SK-N-SH (cell line): ENCODE data around the gene SRP54. TPM values are rescaled to one million over a fixed set of nuclear protein-coding genes. Genes with fewer than 3 reads are reported as not detected.

ENCODE experiments used
- CTCF ChIA-PET: fragments of 300-600, 350-600 bp; formaldehyde crosslinking; extraction: SDS; loops from one replicate; lab custom pipeline; 2021; lab: Yijun Ruan, JAX
- POLR2A ChIA-PET: fragments of 350-600 bp; sonication (Branson Sonifier 250); formaldehyde crosslinking; extraction: SDS; loops from one replicate; lab custom pipeline; 2020; ENCODE audit warnings: antibody characterized with exemption, inconsistent platforms; lab: Yijun Ruan, JAX
- DNase-seq: peaks from one replicate; pipeline ENCODE4 v3.0.0; 2012
- H2AFZ ChIP-seq: fragments of 200-600 bp; sonication (generic); 2 replicates; pipeline ENCODE4 v1.8.1; 2016; ENCODE audit warnings: antibody characterized with exemption, mild to moderate bottlenecking, low read depth
- H3F3A ChIP-seq: fragments of 200-600 bp; sonication (generic); replicated peaks from 2 replicates; pipeline ENCODE3; 2016; ENCODE audit warnings: antibody characterized with exemption, mild to moderate bottlenecking; ENCODE audit not compliant: insufficient read depth
- H3K27ac ChIP-seq, 2 experiments: fragments of 200-500 bp in 1 of 2; fragments of 200-600 bp in 1 of 2; sonication (Bioruptor generic) in 1 of 2; sonication (generic), shearing (Covaris generic) in 1 of 2; 2 replicates each; pipeline versions ENCODE4 v1.5.1 to v1.6.1; 2014 to 2016; ENCODE audit warnings: low read depth in 2 of 2, inconsistent platforms in 1 of 2, low read length in 1 of 2, mild to moderate bottlenecking in 1 of 2, mixed read lengths in 1 of 2
- H3K27me3 ChIP-seq: fragments of 200-600 bp; sonication (generic), shearing (Covaris generic); 2 replicates; pipeline ENCODE4 v1.6.1; 2016; ENCODE audit warnings: mixed run types; ENCODE audit not compliant: insufficient read depth
- H3K36me3 ChIP-seq, 2 experiments: fragments of 200-500 bp in 1 of 2; fragments of 200-600 bp in 1 of 2; sonication (Bioruptor generic) in 1 of 2; sonication (generic) in 1 of 2; replicated peaks in 1 of 2; 2 replicates each; pipeline versions ENCODE3 to v1.5.1; 2014 to 2016; ENCODE audit warnings: low read length in 1 of 2, mild to moderate bottlenecking in 1 of 2; ENCODE audit not compliant: insufficient read depth in 2 of 2, control insufficient read depth in 1 of 2
- H3K4me1 ChIP-seq, 2 experiments: fragments of 200-500 bp in 1 of 2; fragments of 200-600 bp in 1 of 2; sonication (Bioruptor generic) in 1 of 2; sonication (generic), shearing (Covaris generic) in 1 of 2; 2 replicates each; pipeline versions ENCODE4 v1.5.1 to v1.6.1; 2014 to 2016; ENCODE audit warnings: low read depth in 1 of 2, low read length in 1 of 2, mixed run types in 1 of 2; ENCODE audit not compliant: insufficient read depth in 2 of 2, control insufficient read depth in 1 of 2
- H3K4me2 ChIP-seq: fragments of 200-600 bp; sonication (generic), shearing (Covaris generic); 2 replicates; pipeline ENCODE4 v1.6.1; 2017; ENCODE audit warnings: mixed run types
- H3K4me3 ChIP-seq, 2 experiments: fragments of 200-500 bp in 1 of 2; fragments of 200-600 bp in 1 of 2; sonication (Bioruptor generic) in 1 of 2; sonication (generic), shearing (Covaris generic) in 1 of 2; 2 replicates each; pipeline versions ENCODE4 v1.5.1 to v1.8.1; 2014 to 2016; ENCODE audit warnings: low read depth in 2 of 2, inconsistent platforms in 1 of 2, low read length in 1 of 2, mild to moderate bottlenecking in 1 of 2, mixed read lengths in 1 of 2, moderate library complexity in 1 of 2
- H3K79me2 ChIP-seq: fragments of 200-600 bp; sonication (generic); 2 replicates; pipeline ENCODE4 v1.8.1; 2017; ENCODE audit warnings: mild to moderate bottlenecking; ENCODE audit not compliant: insufficient read depth
- H3K9ac ChIP-seq: fragments of 200-600 bp; sonication (generic); 2 replicates; pipeline ENCODE4 v1.6.1; 2017; ENCODE audit warnings: mixed run types
- H3K9me2 ChIP-seq: fragments of 200-600 bp; sonication (generic); 2 replicates; pipeline ENCODE4 v1.6.1; 2017; ENCODE audit warnings: mixed run types
- H3K9me3 ChIP-seq: fragments of 200-600 bp; sonication (generic); 2 replicates; pipeline ENCODE4 v1.6.1; 2017; ENCODE audit warnings: mixed run types, mild to moderate bottlenecking, moderate library complexity
- H4K20me1 ChIP-seq: fragments of 200-600 bp; sonication (generic); 2 replicates; pipeline ENCODE4 v1.6.1; 2017; ENCODE audit warnings: mild to moderate bottlenecking, mixed run types; ENCODE audit not compliant: insufficient read depth
- CHD2 ChIP-seq: fragments of 150-350 bp; IDR thresholded peaks from 2 replicates; pipeline ENCODE4 v1.6.1; 2018; ENCODE audit warnings: low read length; ENCODE audit not compliant: partially characterized antibody
- EP300 ChIP-seq, 2 experiments: IDR thresholded peaks; 2 replicates each; pipeline versions ENCODE4 v1.4.0 to v1.6.1; 2012; ENCODE audit warnings: borderline replicate concordance in 1 of 2, low read depth in 1 of 2, low read length in 1 of 2
- FOXM1 ChIP-seq: IDR thresholded peaks from 2 replicates; pipeline ENCODE4 v1.4.0; 2012; ENCODE audit warnings: low read depth, mild to moderate bottlenecking
- GATA2 ChIP-seq: sonication (generic); formaldehyde crosslinking; IDR thresholded peaks from 2 replicates; pipeline ENCODE4 v1.5.0; 2020; ENCODE audit warnings: mild to moderate bottlenecking, missing genetic modification reagents
- MEF2A ChIP-seq: IDR thresholded peaks from 2 replicates; pipeline ENCODE4 v1.4.0; 2012; ENCODE audit warnings: low read depth, borderline replicate concordance
- RAD21 ChIP-seq: IDR thresholded peaks from 2 replicates; pipeline ENCODE4 v1.6.1; 2012; ENCODE audit warnings: mild to moderate bottlenecking, low read length
- RXRA ChIP-seq: IDR thresholded peaks from 2 replicates; pipeline ENCODE4 v1.4.0; 2012; ENCODE audit warnings: low read depth, mild to moderate bottlenecking, borderline replicate concordance
- TAF1 ChIP-seq: IDR thresholded peaks from 2 replicates; pipeline ENCODE4 v1.6.1; 2012; ENCODE audit warnings: low read depth, mild to moderate bottlenecking, low read length, moderate library complexity, borderline replicate concordance
- TEAD4 ChIP-seq: IDR thresholded peaks from 2 replicates; pipeline ENCODE4 v1.4.0; 2012; ENCODE audit warnings: mild to moderate bottlenecking, borderline replicate concordance; ENCODE audit not compliant: insufficient read depth
- YY1 ChIP-seq: IDR thresholded peaks from 2 replicates; pipeline ENCODE4 v1.4.0; 2012; ENCODE audit warnings: low read depth, mild to moderate bottlenecking
- WGBS: methylation state at CpG from one replicate; pipeline ENCODE4 v1.1.6; 2017; ENCODE audit warnings: low lambda C conversion rate; 5-methylcytosine and 5-hydroxymethylcytosine counted together
- polyA plus RNA-seq, 3 experiments: library from polyadenylated mRNA; depleted of rRNA; stranded (reverse); fragments of >200 nt; gene quantifications; 2 replicates each; pipeline ENCODE4 v1.2.3, GENCODE V29; 2012
- TF ChIP-seq, protein P1 (sequence below): IDR thresholded peaks from 2 replicates; pipeline ENCODE4 v1.4.0; 2012; ENCODE audit warnings: low read depth, borderline replicate concordance
- TF ChIP-seq, protein P2 (sequence below): IDR thresholded peaks from 2 replicates; pipeline ENCODE4 v1.6.1; 2012; ENCODE audit warnings: mild to moderate bottlenecking, low read depth, low read length, moderate library complexity
- TF ChIP-seq, protein P3 (sequence below): fragments of 150-350 bp; IDR thresholded peaks from 2 replicates; pipeline ENCODE4 v1.6.1; 2017; ENCODE audit warnings: antibody characterized with exemption, low read length, low read depth, borderline replicate concordance

Gene SRP54
- polyA plus RNA-seq, 1 of the 3 experiments (the other 2 are of a cell fraction), result 39.5 TPM

DNA sequence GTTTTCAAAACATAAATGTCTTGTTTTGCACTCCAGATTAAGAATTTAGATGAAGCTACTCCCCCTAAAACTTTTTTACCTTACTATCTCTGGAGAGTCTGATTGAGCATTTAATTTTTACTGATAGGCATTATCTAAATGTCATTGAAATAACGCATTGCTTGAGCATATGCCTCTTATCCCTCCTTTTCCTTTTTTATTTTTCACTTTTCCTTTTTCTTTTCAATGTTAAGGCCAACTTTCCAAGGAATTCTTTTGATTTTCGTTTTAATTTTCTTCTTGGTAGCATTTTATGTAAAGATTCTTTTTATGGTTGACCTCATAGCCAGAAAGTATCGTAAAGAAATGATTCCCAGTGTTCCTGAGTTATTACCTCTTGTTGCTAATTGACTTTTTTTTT is 2.9 kb downstream of the SRP54 start:
- ChIA-PET POLR2A (no interaction called here), CTCF (no interaction called here)
- peaks cover 16% of the 10 kb centered on the region for H3F3A ChIP-seq
- WGBS, result 85% methylated on average over 3 of the region's 3 CpGs
- peaks cover 3 to 4% of the 10 kb centered on the region in 2 experiments for H3K36me3 ChIP-seq
- H3K4me2 ChIP-seq, result peak overlapping the region; percentile 89; the same call in 1 of the 2 replicates
- no peak for DNase-seq
- no peak overlapping the region for H3K27ac ChIP-seq
- H3K9me2 ChIP-seq, result no peaks in the 10 kb centered on the region
- H3K9me3 ChIP-seq, result no peaks in the 10 kb centered on the region
- H4K20me1 ChIP-seq, result peaks cover 48% of the 10 kb centered on the region
- TF ChIP-seq, protein P1, sequence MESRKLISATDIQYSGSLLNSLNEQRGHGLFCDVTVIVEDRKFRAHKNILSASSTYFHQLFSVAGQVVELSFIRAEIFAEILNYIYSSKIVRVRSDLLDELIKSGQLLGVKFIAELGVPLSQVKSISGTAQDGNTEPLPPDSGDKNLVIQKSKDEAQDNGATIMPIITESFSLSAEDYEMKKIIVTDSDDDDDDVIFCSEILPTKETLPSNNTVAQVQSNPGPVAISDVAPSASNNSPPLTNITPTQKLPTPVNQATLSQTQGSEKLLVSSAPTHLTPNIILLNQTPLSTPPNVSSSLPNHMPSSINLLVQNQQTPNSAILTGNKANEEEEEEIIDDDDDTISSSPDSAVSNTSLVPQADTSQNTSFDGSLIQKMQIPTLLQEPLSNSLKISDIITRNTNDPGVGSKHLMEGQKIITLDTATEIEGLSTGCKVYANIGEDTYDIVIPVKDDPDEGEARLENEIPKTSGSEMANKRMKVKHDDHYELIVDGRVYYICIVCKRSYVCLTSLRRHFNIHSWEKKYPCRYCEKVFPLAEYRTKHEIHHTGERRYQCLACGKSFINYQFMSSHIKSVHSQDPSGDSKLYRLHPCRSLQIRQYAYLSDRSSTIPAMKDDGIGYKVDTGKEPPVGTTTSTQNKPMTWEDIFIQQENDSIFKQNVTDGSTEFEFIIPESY, result no peak
- no peak for TF ChIP-seq RXRA
- no peak for TF ChIP-seq GATA2 (CRISPR knock-in tag)
- TF ChIP-seq RAD21, result no peak
- no peak for TF ChIP-seq CHD2
- no peak for TF ChIP-seq MEF2A
- TF ChIP-seq, protein P2, sequence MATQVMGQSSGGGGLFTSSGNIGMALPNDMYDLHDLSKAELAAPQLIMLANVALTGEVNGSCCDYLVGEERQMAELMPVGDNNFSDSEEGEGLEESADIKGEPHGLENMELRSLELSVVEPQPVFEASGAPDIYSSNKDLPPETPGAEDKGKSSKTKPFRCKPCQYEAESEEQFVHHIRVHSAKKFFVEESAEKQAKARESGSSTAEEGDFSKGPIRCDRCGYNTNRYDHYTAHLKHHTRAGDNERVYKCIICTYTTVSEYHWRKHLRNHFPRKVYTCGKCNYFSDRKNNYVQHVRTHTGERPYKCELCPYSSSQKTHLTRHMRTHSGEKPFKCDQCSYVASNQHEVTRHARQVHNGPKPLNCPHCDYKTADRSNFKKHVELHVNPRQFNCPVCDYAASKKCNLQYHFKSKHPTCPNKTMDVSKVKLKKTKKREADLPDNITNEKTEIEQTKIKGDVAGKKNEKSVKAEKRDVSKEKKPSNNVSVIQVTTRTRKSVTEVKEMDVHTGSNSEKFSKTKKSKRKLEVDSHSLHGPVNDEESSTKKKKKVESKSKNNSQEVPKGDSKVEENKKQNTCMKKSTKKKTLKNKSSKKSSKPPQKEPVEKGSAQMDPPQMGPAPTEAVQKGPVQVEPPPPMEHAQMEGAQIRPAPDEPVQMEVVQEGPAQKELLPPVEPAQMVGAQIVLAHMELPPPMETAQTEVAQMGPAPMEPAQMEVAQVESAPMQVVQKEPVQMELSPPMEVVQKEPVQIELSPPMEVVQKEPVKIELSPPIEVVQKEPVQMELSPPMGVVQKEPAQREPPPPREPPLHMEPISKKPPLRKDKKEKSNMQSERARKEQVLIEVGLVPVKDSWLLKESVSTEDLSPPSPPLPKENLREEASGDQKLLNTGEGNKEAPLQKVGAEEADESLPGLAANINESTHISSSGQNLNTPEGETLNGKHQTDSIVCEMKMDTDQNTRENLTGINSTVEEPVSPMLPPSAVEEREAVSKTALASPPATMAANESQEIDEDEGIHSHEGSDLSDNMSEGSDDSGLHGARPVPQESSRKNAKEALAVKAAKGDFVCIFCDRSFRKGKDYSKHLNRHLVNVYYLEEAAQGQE, result no peak
- no peak for TF ChIP-seq YY1
- TF ChIP-seq, protein P3, sequence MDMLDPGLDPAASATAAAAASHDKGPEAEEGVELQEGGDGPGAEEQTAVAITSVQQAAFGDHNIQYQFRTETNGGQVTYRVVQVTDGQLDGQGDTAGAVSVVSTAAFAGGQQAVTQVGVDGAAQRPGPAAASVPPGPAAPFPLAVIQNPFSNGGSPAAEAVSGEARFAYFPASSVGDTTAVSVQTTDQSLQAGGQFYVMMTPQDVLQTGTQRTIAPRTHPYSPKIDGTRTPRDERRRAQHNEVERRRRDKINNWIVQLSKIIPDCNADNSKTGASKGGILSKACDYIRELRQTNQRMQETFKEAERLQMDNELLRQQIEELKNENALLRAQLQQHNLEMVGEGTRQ, result no peak
- no peak for TF ChIP-seq EP300 (IDR thresholded peaks at IDR 0.05; ENCODE audit: borderline replicate concordance in 1 of 2, low read depth in 1 of 2, low read length in 1 of 2)
- TF ChIP-seq FOXM1, result no peak
- TF ChIP-seq TAF1, result no peak
- no peak for TF ChIP-seq TEAD4
- peaks cover 7 to 14% of the 10 kb centered on the region in 2 experiments for H3K4me1 ChIP-seq
- no peak overlapping the region for H2AFZ ChIP-seq
- H3K79me2 ChIP-seq, result peaks cover 86% of the 10 kb centered on the region
- 0 out of 4 replicates have a peak overlapping the region, but pooled peaks of 1 of the 2 experiments have one; percentile 10 for H3K4me3 ChIP-seq
- H3K9ac ChIP-seq, result no peak overlapping the region
- no peaks in the 10 kb centered on the region for H3K27me3 ChIP-seq
